Pons (tissue), 1 donor: Measurements from ENCODE around the gene TMEM38A.
"Not testable (repeated sequence)": the region's sequence is repeated elsewhere in the genome, so short reads cannot be mapped to it uniquely, and the experiment has no call there.

ENCODE experiments used
- DNase-seq: peaks from one replicate; pipeline ENCODE4 v3.0.0-alpha.2; 2016; ENCODE audit warnings: low spot score

TMEM38A gene

DNA sequence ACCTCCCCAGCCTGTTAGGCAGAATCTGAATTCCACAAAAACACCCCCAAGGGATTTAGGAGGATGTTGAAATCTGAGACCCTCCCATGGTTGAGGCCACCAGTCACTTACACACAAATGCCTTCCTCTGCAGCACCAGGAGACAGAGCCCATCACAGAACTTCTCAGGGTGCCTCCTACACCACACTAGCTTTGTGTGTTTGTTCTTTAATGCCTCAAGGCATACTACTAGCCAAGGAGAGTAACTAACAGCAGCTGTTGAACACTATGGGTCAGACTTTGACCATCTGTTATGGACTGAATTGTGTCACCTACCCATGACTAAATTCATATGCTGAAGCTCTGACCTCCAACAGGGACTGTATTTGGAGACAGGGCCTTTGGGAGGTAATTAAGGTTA lies 23.4 kb upstream of the TMEM38A start:
- DNase-seq, result no peak

DNA sequence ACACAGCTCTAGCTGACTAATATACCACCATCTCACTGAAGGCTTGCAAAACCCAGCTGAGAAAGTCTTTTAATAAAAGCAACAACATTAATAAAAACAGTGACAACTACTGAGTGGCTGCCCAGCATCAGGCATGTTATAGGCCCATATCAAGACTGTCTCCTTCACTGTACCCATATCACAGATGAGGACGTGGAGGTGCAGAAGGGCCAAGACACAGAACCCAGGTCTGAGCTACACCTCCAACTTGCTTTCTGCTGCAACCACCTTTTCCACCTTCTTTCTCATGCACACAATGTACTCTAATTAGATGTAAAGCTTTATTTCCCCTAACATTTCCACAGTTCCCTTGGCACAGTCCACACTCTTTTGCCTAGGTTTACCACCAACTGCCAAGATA lies 22.3 kb upstream of the TMEM38A start:
- no peak for DNase-seq

- DNase-seq, result no peak
Measured at GRCh38 chr19:16640951-16641350, 20.0 kb upstream of the TMEM38A start.

- DNase-seq, result no peak
Measured at GRCh38 chr19:16641695-16642094, 19.2 kb upstream of the TMEM38A start.

DNA sequence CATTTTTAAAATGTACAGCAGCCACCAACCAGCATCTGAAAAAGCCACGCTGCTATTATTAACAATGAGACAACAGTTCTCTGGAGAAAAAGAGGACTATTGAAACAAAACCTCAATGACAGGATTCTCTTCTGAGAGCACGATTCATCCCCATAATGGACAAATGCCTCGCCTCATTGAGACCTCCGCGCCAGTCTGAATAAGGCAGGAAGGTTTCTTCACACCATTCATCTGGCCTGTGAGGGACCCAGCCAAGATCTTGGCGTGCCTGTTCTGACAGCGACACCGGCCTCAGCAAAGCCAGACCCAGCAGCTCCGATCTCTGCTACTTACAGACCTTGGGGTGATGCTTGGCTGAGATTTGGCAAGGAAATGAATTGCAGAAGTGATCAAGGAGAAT lies 15.8 kb upstream of the TMEM38A start:
- DNase-seq, result peak; percentile 98

DNA sequence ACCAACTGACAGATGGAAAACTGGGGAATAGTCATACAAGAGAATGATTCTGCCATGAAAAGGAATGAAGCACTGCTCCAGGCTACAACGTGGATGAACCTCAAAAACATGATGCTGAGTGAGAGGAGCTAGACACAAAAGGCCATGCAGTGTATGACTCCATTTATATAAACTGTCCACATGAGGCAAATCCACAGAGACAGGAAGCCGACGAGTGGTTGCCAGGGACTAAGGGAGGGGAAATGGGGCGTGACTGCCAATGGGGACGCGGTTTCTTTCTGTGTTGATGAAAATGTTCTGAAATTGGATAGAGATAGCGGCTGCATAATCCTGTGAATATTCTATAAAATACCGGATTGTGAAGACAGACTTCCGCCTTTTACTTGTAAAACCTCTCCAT lies 11.2 kb upstream of the TMEM38A start:
- no peak for DNase-seq

DNA sequence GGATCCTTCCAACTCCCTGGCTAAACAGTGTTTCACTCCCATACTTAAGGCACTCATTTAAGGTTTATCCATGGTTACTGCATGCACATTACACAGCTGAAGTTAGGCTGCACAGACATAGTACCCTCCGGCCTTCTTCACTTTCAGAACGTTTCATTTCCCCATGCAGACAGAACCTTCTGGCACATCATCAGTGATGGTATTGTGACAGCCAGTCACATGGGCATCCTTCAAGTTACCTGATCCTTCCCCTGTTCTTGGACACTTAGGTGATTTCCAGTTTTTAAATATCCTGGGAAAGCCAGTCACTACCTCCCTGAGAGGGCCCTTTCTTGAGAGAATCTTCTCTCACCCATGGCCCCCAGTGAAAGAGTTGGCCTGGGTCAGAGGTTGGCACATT lies 10.1 kb upstream of the TMEM38A start:
- no peak for DNase-seq

- not testable (repeated sequence) for DNase-seq
Measured at GRCh38 chr19:16651421-16652188, 9.3 kb upstream of the TMEM38A start.

- no peak for DNase-seq
Measured at GRCh38 chr19:16652854-16653253, 8.1 kb upstream of the TMEM38A start.

GRCh38 chr19:16654140-16654539 lies 6.8 kb upstream of the TMEM38A start:
- no peak for DNase-seq

DNA sequence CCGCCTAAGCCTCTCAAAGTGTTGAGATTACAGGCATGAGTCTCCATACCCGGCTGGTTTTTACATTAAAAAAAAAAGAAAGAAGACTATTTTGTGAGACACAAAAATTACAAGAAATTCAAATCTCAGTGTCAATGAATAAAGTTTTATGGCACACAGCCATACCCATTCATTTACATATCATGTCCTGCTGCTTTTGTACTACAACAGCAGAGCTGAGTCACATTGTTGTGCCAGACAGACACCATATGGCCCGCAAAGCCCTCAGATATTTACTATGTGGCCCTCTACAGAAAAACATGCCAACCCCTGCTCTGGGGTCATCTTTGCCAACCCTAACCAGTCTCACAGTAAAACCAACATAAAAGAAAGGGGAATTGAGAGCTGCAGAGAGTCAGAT lies 6.3 kb upstream of the TMEM38A start:
- no peak for DNase-seq

GRCh38 chr19:16655727-16656126 lies 5.2 kb upstream of the TMEM38A start:
- no peak for DNase-seq

DNA sequence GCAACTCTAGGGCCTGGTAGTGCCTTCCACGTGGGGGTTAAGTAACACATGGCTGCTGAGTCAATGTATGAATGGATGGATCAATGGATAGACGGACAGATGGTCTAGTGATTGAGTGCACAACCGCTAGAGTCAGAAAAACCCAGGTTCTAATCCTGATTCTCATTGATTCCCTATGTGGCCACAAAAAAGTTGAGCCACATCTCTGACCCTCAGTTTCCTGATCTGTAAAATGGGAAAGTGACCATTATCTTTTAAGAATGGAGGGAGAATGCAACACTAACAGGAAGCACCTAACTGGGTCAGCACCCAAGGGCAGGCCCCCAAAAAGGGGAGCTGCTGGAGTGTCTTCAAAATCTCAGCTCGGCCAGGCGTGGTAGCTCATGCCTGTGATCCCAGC lies 3.6 kb upstream of the TMEM38A start:
- DNase-seq, result no peak

DNA sequence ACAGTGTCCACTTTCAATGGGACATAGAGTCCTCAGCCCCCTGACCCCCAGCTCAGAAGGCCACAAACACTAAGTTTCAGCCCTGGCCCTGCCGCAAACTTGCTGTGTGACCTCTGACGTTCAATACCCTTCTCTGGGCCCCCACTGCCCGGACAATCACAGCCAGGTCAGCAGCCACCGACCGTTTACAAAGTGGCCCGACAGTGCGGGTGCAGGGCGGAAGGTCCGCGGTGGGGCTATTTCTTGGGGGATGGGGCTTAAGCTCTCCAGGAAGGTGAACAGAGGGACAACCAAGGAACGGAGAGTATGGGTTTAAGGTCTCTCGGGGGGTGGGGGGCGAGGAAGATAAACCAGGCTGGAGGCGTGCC lies 1.5 kb upstream of the TMEM38A start:
- DNase-seq, result no peak

DNA sequence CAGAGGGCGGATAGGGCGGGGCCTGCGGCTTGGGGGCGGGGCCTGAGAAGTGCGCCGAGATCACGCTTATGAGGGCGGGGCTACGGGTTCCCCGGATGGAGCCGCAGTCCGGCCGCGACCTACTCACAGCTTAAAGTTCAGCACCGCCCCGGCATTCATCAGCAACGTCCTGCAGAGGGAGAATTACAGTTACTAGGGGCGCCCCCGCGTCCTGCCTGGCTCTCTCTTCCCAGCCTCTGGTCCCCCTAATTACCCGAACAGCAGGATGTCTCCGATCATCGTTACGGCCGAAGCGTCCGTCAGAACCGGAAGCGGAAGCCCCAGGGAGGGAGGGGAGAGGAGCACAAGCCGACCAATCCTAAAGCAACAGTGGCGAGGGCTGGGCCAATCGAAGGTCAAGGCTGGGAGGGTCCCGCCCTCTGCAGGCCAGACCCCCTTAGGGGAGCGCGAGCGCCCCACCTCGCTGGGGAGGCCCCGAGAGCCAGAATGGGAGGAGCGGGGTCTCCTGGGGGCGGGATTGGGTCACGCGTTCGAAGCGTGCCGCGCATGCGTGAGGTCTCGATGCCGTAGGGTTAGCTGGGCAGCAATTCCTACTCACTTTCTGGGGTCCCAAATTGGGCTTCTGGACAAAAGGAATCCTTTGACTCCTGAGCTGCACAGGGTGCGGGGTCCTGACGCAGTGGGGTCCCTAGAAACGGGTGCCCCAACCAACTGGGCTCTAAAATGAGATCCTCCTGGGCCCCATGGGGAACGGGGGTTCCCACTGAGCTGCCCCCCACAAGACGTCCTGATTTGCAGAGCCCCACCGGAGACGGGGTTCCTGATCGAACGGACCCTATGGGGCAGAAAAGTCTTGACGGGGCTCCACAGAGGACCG lies 869 bp upstream of the TMEM38A start, which contains the start of gene SMIM7:
Gene SMIM7, minus strand, starts transcription at position 313 of the 877 bp plus-strand sequence. Its CDS starts 34 bp downstream, at position 279.
- DNase-seq, result peak; percentile 99

- DNase-seq, result no peak
Measured at GRCh38 chr19:16661480-16662034, 618 bp downstream of the TMEM38A start.

DNA sequence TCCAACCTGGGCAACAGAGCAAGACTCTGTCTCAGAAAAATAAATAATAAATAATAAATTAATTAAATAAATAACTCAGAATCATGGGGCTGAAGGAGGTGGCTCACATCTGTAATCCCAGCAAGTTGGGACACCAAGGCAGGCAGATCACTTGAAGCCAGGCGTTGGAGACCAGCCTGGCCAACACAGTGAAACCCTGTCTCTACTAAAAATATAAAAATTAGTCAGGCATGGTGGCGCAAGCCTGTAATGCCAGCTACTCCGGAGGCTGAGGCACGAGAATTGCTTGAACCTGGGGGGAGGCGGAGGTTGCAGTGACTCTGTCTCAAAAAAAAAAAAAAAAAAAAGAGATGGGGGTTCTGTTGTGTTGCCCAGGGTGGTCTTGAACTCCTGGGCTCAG lies 7.2 kb downstream of the TMEM38A start:
- no peak for DNase-seq

DNA sequence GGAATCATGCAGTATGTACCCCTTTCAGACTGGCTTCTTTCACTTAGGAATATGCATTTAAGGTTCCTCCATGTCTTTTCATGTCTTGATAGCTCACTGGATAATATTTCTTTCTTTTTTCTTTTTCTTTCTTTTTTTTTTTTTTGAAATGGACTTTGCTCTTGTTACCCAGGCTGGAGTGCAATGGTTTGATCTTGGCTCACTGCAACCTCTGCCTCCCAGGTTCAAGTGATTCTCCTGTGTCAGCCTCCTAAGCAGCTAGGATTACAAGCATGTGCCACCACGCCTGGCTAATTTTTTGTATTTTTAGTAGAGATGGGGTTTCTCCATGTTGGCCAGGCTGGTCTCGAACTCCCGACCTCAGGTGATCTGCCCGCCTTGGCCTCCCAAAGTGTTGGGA lies 7.8 kb downstream of the TMEM38A start:
- DNase-seq, result not testable (repeated sequence)

GRCh38 chr19:16670291-16670690 lies 9.4 kb downstream of the TMEM38A start:
- DNase-seq, result no peak

- DNase-seq, result no peak
Measured at GRCh38 chr19:16671652-16672274, 10.8 kb downstream of the TMEM38A start.

DNA sequence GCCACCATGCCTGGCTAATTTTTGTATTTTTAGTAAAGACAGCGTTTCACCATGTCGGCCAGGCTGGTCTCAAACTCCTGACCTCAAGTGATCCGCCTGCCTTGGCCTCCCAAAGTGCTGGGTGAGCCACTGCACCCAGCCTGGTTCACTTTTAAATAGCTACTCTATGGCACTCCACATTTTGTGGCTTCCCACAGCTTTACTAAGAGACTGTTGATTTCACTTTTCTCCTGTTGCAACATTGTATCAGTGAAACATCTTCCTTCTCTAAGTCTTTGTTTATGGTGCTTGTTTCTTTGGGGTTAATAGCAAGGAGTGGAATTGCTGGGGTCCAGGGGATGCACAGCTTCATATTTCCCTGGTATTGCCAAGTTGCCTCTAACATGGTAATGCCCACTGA lies 12.3 kb downstream of the TMEM38A start:
- DNase-seq, result no peak

- not testable (repeated sequence) for DNase-seq
Measured at GRCh38 chr19:16673839-16674238, 12.9 kb downstream of the TMEM38A start.
